Testis (tissue), 2 donors: ENCODE data around the gene GPR21.

Experiments used
- POLR2A ChIP-seq: fragments of 450-650 bp; IDR thresholded peaks from one replicate; pipeline ENCODE4 v1.6.1; 2017; ENCODE audit warnings: antibody characterized with exemption, mild to moderate bottlenecking, moderate library complexity
- TF ChIP-seq, protein P1 (sequence below), 3 experiments: fragments of 450-650 bp in 2 of 3; fragments of 200-600 bp in 1 of 3; sonication (generic) in 1 of 3; IDR thresholded peaks; one replicate each; pipeline ENCODE4 v1.5.1; 2016 to 2019; ENCODE audit warnings: antibody characterized with exemption in 3 of 3, mild to moderate bottlenecking in 2 of 3, moderate library complexity in 1 of 3

DNA sequence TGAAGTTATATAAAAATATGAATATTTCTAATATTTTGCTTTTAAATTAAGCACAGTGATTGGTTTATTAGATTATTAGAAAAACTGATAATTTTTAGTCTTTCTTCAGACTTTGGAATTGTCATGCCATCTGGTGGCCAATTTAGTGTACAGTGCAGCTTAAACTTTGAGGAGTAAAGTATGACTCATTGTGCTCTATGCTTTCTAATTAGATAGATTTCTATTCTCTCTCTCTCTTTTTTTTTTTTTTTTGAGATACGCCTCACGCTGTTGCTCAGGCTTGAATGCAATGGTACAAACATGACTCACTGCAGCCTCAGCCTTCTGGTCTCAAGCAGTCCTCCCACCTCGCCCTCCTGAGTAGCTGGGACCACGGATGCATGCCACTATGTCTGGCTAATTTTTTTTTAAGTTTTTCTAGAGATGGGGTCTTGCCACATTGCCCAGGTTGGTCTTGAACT is 42.1 kb upstream of the GPR21 start:
- no peak for TF ChIP-seq POLR2A
- TF ChIP-seq, protein P1, sequence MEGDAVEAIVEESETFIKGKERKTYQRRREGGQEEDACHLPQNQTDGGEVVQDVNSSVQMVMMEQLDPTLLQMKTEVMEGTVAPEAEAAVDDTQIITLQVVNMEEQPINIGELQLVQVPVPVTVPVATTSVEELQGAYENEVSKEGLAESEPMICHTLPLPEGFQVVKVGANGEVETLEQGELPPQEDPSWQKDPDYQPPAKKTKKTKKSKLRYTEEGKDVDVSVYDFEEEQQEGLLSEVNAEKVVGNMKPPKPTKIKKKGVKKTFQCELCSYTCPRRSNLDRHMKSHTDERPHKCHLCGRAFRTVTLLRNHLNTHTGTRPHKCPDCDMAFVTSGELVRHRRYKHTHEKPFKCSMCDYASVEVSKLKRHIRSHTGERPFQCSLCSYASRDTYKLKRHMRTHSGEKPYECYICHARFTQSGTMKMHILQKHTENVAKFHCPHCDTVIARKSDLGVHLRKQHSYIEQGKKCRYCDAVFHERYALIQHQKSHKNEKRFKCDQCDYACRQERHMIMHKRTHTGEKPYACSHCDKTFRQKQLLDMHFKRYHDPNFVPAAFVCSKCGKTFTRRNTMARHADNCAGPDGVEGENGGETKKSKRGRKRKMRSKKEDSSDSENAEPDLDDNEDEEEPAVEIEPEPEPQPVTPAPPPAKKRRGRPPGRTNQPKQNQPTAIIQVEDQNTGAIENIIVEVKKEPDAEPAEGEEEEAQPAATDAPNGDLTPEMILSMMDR (IDR thresholded peaks at IDR 0.05): peak; percentile 61 to 71 (median 67)
